Urothelium cell line (cell line): Measurements from ENCODE around the gene CACNB4.

Experiments used
- DNase-seq: peaks from one replicate; pipeline ENCODE4 v3.0.0; 2011; ENCODE audit warnings: low spot score, mixed read lengths
- FAIRE-seq: peaks from 2 replicates; lab custom pipeline; 2011; peaks lifted over from hg19 to GRCh38; lab: Jason Lieb, UNC

The CACNB4 gene

DNA sequence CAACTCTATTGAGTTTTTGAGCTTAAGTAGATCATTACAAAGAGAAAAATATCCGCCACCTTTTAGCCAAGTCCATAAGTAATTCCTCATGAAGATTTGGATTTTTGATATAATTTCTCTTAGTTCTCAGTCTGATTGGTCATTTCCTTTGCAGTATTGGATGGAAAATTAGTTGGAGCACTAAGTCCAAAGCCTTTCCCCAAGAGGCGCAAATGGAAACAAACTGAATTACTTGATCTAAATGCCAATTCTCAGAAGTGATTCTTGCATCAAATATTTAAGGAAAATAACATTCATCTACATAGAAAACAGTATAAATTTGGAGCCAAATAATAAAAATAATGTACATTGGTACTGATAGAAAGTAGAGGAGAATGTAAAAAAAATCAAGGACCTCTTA is 115.6 kb downstream of the CACNB4 start:
- no peak for DNase-seq
- FAIRE-seq, result no peak

DNA sequence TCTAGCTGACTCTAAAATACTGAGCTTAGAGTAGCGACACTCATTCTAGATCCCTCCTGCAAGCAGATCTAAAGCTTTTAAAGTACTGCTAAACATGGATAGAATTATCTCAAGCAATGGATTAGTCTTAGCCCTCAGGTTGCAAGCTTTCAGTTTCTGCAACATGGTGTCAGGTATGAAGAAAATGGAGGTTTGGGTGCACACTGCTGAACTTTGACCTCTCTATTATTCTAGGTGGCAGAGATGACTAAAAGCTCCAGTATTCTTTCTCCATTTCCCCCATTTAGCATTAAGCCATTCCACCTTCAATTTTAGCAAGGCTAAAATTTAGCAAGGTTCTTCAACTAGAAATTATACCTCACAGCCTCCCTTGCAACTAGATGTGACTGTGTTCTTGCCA is 117.0 kb downstream of the CACNB4 start:
- DNase-seq, result no peak
- no peak for FAIRE-seq

DNA sequence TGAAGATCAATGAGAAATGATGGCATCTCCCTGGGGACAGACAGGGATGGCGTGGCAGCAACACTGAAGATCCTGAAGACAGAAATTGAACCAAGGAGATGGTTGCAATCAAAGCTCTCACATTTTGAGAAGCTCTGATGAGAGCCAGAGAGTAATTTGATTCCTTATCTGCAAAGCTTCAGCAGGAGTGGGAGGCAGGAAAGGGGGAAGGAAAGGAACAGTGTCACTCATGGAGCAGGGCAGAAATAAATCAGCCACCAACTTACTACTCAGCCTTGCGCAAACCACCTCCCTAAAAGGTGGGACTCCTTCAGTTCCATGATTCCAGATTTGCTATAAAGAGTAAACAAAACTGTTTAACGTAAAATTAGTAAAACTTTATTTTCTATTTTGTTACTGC is 119.2 kb downstream of the CACNB4 start:
- FAIRE-seq (no peak), DNase-seq (no peak)

DNA sequence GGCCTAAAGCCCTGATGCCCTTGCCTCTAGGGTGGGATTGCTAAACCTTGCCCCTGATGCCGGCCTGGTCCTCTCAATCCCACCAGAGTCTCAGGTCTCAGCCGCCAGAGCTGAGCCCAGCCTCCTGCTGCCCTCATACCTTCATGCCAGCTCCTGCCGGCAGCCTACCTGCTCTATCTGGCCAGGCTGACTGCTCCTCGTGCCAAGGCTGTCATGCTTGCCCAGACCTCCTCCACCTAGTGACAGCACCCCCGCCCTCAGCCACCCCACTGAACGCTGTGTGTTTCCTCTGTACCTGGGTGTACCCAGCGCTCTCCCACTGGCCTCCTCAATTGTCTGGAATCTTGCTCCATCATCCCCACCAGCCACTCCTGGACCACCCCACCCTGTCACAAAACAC is 120.1 kb downstream of the CACNB4 start:
- DNase-seq (no peak), FAIRE-seq (no peak)

GRCh38 chr2:151977631-151978030 is 121.2 kb downstream of the CACNB4 start:
- FAIRE-seq (no peak), DNase-seq (no peak)

GRCh38 chr2:151976945-151977353 is 121.9 kb downstream of the CACNB4 start:
- FAIRE-seq, result no peak
- DNase-seq, result no peak

DNA sequence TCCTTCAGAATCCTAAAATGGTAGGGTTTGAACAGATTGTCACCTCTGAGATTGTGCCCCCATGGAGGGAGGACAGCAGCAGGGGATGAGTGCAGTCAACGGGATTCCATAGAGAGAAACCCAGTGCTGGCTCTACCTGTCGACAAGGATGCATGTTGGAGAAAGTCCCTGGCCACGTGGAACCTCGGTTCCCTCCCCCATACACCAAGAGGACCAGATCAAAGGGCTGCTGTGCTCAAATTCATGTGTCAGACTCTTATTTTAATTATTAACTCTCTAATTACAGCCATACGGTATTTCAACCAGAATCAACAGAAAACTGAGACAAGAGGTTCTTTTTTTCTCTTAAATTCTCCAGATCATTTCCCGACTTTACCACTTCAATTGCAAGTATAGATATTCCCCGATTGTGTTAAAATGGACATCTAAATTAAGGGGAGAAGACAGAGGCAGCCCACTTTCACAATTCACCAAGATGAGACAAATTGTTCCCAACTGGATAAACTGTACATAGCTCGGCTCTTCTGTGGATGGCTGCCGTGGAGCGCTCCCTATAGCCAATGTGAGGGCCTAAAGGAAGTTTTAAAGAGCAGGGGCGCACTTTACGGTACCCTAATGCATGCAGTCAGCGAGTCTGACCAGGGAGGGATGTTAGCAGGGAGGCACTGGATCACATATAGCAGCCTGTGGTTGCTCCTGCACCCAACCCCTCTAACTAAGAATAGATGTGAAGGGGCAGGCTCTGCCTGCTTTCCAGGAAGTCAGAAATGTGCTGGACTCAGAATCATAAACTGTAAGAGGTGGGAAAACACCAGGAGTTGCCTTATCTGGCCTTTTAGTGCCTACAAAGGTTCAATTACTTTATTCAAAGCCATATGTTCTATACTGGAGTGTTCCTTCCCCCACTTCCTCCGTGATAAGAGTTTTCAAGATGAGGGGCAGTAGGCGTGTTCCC is 123.1 kb downstream of the CACNB4 start:
- FAIRE-seq (no peak), DNase-seq (no peak)

DNA sequence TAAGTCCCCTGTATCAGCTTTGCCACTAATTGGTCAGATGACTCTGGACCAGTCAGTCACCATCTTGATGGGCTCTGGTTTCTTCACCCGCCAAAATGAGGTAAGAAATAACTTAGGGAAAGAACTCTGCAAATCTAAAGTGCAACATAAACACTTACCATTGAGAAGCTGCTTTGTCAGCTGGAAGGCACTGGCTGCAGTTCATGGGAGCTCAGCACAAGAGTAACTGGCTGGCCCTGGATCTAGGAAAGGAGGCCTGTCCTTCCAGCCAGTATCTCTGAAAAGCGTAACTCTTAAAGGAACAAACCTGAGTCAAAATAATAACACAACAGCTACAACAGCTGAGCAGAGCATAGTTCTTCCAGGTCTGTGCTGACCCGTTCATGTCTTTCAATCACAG is 123.9 kb downstream of the CACNB4 start:
- FAIRE-seq (no peak), DNase-seq (no peak)

GRCh38 chr2:151973901-151974199 is 125.0 kb downstream of the CACNB4 start:
- DNase-seq, result no peak
- no peak for FAIRE-seq

GRCh38 chr2:151973013-151973900 is 125.6 kb downstream of the CACNB4 start:
- FAIRE-seq (no peak), DNase-seq (no peak)

GRCh38 chr2:151972241-151973012 is 126.4 kb downstream of the CACNB4 start:
- no peak for FAIRE-seq

GRCh38 chr2:151971301-151972051 is 127.4 kb downstream of the CACNB4 start:
- FAIRE-seq (no peak), DNase-seq (no peak)

More at GRCh38 chr2:151972241-151973012, 126.4 kb downstream of the CACNB4 start:
- DNase-seq, result no peak

DNA sequence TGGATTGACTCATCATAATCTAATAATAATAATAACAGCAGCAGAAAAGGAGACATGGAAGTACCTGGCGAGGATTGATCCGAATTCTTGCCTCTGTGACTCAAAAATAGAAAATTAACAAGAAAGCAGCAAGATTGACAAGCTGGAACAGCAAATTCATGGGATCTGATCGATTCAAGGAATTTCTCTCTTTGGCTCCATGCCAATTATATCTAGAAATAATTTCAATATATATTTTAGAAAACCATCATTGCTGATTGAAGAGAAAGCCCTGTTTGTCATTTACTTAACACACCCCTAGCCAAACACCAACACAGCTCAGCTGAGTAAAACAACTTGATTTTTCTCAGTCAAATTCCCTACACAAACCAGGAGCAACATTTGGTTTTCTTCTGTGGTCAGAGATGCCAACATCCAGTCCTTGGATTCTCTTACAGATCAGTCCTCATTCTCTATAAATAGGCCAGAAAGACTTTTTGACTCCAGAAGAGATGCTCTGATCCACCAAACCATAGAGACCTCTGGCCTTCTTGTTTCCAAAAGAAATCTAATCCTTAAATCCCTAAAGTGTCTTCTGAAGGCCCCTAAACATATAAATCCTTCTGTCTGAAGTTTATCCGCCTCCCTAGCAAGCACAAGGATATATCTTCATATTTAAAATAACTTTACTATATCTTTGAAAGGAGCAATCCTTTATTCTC is 129.9 kb downstream of the CACNB4 start:
- no peak for DNase-seq
- FAIRE-seq, result no peak

DNA sequence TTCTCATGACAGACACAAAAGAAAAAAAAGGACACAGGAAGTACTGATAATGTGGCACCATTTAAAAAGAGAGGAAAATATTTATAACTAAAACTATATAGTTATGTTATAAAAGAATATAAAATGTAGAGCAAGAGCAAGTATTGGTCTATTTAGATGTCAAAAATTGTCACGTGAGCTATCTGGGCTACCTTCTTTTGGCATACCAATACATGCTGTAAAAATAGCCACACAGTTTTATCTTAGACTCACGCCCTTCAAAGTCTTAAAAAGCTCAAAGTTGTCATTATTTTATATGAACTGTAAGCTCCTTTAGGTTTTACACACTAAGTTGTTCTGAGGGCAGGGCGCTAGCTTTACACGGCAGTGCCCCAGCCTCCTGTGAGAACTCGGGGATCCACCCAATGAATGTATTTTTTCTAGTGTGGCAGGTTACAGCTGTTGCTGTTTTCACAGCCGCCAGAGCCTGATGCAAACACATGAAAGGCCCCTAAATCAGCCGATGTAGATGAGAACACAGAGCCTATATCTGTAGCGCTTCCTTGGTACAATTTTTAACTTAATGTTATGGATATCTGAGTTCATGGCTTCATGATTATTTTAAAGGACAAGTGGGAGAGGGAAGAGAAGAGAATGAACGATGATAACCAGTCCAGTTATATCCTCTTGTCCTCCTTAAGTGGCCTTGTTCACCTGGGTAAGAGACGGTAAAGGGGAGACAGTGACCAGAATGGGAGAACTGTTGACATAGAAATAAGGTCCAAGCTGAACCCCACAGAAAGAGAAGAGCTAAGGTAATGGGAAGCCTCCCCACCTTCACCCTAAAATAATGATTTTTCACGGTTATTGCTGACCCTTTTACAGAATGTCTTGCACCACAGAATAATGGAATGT is 130.8 kb downstream of the CACNB4 start:
- FAIRE-seq (no peak), DNase-seq (no peak)

GRCh38 chr2:151965884-151966283 is 133.0 kb downstream of the CACNB4 start:
- no peak for DNase-seq
- no peak for FAIRE-seq

DNA sequence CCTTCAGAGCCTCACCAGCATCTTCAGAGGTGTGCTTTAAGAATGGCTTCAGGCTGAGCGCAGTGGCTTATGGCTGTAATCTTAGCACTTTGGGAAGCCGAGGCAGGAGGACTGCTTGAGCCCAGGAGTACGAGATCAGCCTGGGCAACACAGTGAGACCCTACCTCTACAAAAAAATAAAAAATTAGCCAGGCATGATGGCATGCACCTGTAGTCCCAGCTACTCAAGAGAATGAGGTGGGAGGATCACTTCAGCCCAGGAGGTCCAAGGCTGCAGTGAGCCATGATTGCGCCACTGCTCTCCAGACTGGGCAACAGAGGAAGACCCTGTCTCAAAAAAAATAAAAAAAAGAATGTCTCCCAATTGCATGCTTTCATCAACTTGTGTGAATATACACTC is 137.3 kb downstream of the CACNB4 start:
- no peak for FAIRE-seq
- DNase-seq, result no peak

- FAIRE-seq, result no peak
Measured at GRCh38 chr2:151959238-151959637, 139.6 kb downstream of the CACNB4 start.

DNA sequence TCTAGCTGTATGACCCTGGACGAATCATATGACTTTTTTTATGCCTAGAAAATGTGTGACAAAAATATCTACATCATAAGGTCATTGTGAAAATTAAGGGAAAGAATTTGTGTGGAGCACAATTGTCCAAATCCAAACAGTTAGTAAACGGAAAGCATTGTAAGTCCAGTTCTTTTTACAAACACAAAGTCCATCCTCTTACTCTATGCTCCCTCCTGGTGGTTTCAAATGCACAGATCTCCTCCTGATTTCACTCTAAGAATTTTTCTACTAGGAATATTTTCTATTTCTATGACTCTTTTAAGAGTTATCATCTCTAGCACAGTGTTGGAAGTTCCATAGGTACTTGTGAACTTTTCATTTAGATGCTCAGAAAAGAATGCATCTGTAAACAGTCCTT is 145.4 kb downstream of the CACNB4 start:
- no peak for FAIRE-seq
- no peak for DNase-seq

More at GRCh38 chr2:151959238-151959637, 139.6 kb downstream of the CACNB4 start:
- DNase-seq, result no peak
